Prostate gland (tissue), 2 donors: Measurements from ENCODE around the gene VPS39. TPM values are rescaled to one million over a fixed set of nuclear protein-coding genes. Genes with fewer than 3 reads are reported as not detected.

ENCODE experiments used
- DNase-seq: peaks from one replicate; pipeline ENCODE4 v3.0.0-alpha.2; 2019; ENCODE audit warnings: low spot score
- H3K27ac ChIP-seq, 2 donors: fragments of 200-600 bp; sonication (generic); 2 replicates each; pipeline ENCODE4 v1.5.1; 2017 to 2019
- H3K27me3 ChIP-seq: fragments of 200-600 bp; sonication (generic); replicated peaks from 2 replicates; pipeline ENCODE4 v1.5.1; 2019; ENCODE audit not compliant: insufficient read depth
- H3K36me3 ChIP-seq, 2 donors: fragments of 200-600 bp; sonication (generic); 1 replicate in 1 of 2; 2 replicates in 1 of 2; pipeline versions ENCODE4 v1.5.1 to v1.8.1; 2017 to 2019
- H3K4me1 ChIP-seq: fragments of 200-600 bp; sonication (generic); replicated peaks from 2 replicates; pipeline ENCODE4 v1.5.1; 2019
- H3K4me3 ChIP-seq, 2 donors: fragments of 200-600 bp; sonication (generic); 2 replicates each; pipeline ENCODE4 v1.5.1; 2017 to 2019
- H3K9me3 ChIP-seq: fragments of 200-600 bp; sonication (generic); 2 replicates; pipeline ENCODE4 v1.5.1; 2017
- CTCF ChIP-seq, 4 experiments: fragments of 200-600 bp in 2 of 4; fragments of 450-650 bp in 2 of 4; sonication (generic) in 2 of 4; IDR thresholded peaks; 1 replicate in 3 of 4; 2 replicates in 1 of 4; pipeline ENCODE4 v1.5.1; 2016 to 2019; ENCODE audit warnings: antibody characterized with exemption in 4 of 4, mild to moderate bottlenecking in 2 of 4, moderate library complexity in 2 of 4
- POLR2A ChIP-seq: fragments of 450-650 bp; IDR thresholded peaks from one replicate; pipeline ENCODE4 v1.6.1; 2016; ENCODE audit warnings: antibody characterized with exemption, mild to moderate bottlenecking
- POLR2AphosphoS5 ChIP-seq: sonication (generic); formaldehyde crosslinking; IDR thresholded peaks from one replicate; pipeline ENCODE4 v1.6.1; 2017; ENCODE audit warnings: antibody characterized with exemption
- WGBS: methylation state at CpG from one replicate; pipeline ENCODE4 v1.1.5; 2018; 5-methylcytosine and 5-hydroxymethylcytosine counted together
- intact Hi-C: fragments of 100-400 bp; cut with DNase I; formaldehyde crosslinking; loops from one replicate; pipeline ENCODE4 v1.14.2; 2022
- total RNA-seq, 2 donors: library from RNA; depleted of rRNA; stranded (reverse); fragments of >200 nt; gene quantifications; one replicate each; pipeline ENCODE4 v1.1.0, GENCODE V29; 2016

The VPS39 gene
- total RNA-seq, 2 donors from 2014 or later, result 76.2 to 111 TPM

- Histone ChIP-seq H3K4me1 (peaks cover 3% of the 10 kb centered on the region), H3K27ac (no peak overlapping the region), H3K36me3 (peaks cover 0 to 4% of the 10 kb centered on the region in 2 donors), H3K27me3 (no peaks in the 10 kb centered on the region), H3K9me3 (no peaks in the 10 kb centered on the region), H3K4me3 (no peak overlapping the region)
- no peak for DNase-seq
- TF ChIP-seq POLR2AphosphoS5 (no peak), CTCF (IDR thresholded peaks at IDR 0.05) (no peak), POLR2A (no peak)
- intact Hi-C loops, result no loop called here
- WGBS, result 84% methylated on average over 5 of the region's 5 CpGs
These were observed 18.5 kb upstream of the VPS39 start for GRCh38 chr15:42226648-42227047.

GRCh38 chr15:42220216-42220615, 12.1 kb upstream of the VPS39 start:
- DNase-seq, result no peak
- Histone ChIP-seq H3K27me3 (no peaks in the 10 kb centered on the region), H3K4me3 (no peak overlapping the region), H3K4me1 (no peaks in the 10 kb centered on the region), H3K36me3 (no peaks in the 10 kb centered on the region), H3K27ac (no peak overlapping the region), H3K9me3 (no peaks in the 10 kb centered on the region)
- 49% methylated on average over 2 of the region's 2 CpGs for WGBS
- TF ChIP-seq POLR2A, result no peak
- TF ChIP-seq CTCF (IDR thresholded peaks at IDR 0.05), result no peak
- no peak for TF ChIP-seq POLR2AphosphoS5
- intact Hi-C loops, result no loop called here

GRCh38 chr15:42218953-42219592, 11.0 kb upstream of the VPS39 start:
- Histone ChIP-seq H3K4me1 (no peaks in the 10 kb centered on the region), H3K27ac (no peak overlapping the region), H3K36me3 (no peaks in the 10 kb centered on the region), H3K4me3 (no peak overlapping the region), H3K9me3 (no peaks in the 10 kb centered on the region), H3K27me3 (no peaks in the 10 kb centered on the region)
- DNase-seq, result no peak
- TF ChIP-seq POLR2A (no peak), POLR2AphosphoS5 (no peak), CTCF (IDR thresholded peaks at IDR 0.05) (no peak)
- intact Hi-C loops, result no loop called here
- 27% methylated on average over 2 of the region's 2 CpGs for WGBS

- no peak for TF ChIP-seq POLR2A
- no peak for TF ChIP-seq POLR2AphosphoS5
- TF ChIP-seq CTCF (IDR thresholded peaks at IDR 0.05), result no peak
- Histone ChIP-seq H3K27ac (no peak overlapping the region), H3K36me3 (no peaks in the 10 kb centered on the region), H3K9me3 (no peaks in the 10 kb centered on the region), H3K4me1 (no peaks in the 10 kb centered on the region), H3K27me3 (no peaks in the 10 kb centered on the region), H3K4me3 (no peak overlapping the region)
- DNase-seq, result no peak
- intact Hi-C loops, result no loop called here
- WGBS, result 85% methylated on average over 2 of the region's 2 CpGs
These were observed 9.5 kb upstream of the VPS39 start for GRCh38 chr15:42217568-42217967.
